HG02938 (cell line): ENCODE data around the gene PCNX3.

Experiments used
- ATAC-seq: cut with Tn5 transposase; IDR thresholded peaks from one replicate; pipeline ENCODE4 v1.9.1; 2021; ENCODE audit warnings: mild to moderate bottlenecking, moderate library complexity; ENCODE audit not compliant: unreplicated experiment

The PCNX3 gene

GRCh38 chr11:65617990-65618751 lies 2.6 kb downstream of the PCNX3 start:
- ATAC-seq = no peak

GRCh38 chr11:65618763-65619162 lies 3.2 kb downstream of the PCNX3 start:
- no peak for ATAC-seq

GRCh38 chr11:65619281-65619928 lies 3.8 kb downstream of the PCNX3 start:
- ATAC-seq = no peak

- no peak for ATAC-seq
These were observed 5.1 kb downstream of the PCNX3 start for GRCh38 chr11:65620666-65621065.

GRCh38 chr11:65621460-65621859 lies 5.9 kb downstream of the PCNX3 start:
- no peak for ATAC-seq

GRCh38 chr11:65622011-65622410 lies 6.4 kb downstream of the PCNX3 start:
- no peak for ATAC-seq

- no peak for ATAC-seq
These were observed 7.6 kb downstream of the PCNX3 start for GRCh38 chr11:65623177-65623576.

GRCh38 chr11:65623852-65624616 lies 8.5 kb downstream of the PCNX3 start:
- no peak for ATAC-seq

GRCh38 chr11:65624931-65625627 lies 9.5 kb downstream of the PCNX3 start:
- no peak for ATAC-seq

- no peak for ATAC-seq
These were observed 10.2 kb downstream of the PCNX3 start for GRCh38 chr11:65625628-65626342.

- no peak for ATAC-seq
These were observed 11.6 kb downstream of the PCNX3 start for GRCh38 chr11:65627202-65627601.

- ATAC-seq = no peak
These were observed 14.0 kb downstream of the PCNX3 start for GRCh38 chr11:65629579-65629978.

GRCh38 chr11:65630215-65630614 lies 14.6 kb downstream of the PCNX3 start:
- ATAC-seq = no peak

GRCh38 chr11:65633390-65634108 lies 18.0 kb downstream of the PCNX3 start:
- no peak for ATAC-seq

GRCh38 chr11:65634109-65634436 lies 18.5 kb downstream of the PCNX3 start:
- ATAC-seq = no peak

- ATAC-seq = no peak
These were observed 18.9 kb downstream of the PCNX3 start for GRCh38 chr11:65634440-65634839.

- no peak for ATAC-seq
These were observed 19.5 kb downstream of the PCNX3 start for GRCh38 chr11:65634905-65635731.

GRCh38 chr11:65636108-65637031 lies 20.8 kb downstream of the PCNX3 start:
- no peak for ATAC-seq
